ENCODE measurements around the gene REG4.

DNA sequence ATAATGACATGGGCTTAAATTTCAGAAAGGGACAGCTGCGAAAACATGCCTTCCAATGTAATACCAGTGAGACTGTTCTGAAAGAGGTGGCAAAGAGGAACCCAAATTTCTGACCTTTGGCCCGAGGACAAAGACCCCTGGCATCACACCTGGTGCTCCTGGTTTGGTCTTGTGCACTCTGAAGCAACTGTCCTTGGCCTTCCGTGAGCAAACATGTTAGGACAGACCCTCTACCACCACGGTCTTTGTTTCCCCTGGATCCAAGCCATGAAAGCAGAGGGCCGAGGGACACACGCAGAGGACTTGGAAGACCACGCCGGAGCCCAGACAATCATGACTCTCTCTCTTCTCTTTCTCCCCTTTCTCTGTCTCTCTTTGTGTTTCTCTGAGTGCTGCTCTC, 6.0 kb downstream of the REG4 start:
- TF ChIP-seq, protein P1, sequence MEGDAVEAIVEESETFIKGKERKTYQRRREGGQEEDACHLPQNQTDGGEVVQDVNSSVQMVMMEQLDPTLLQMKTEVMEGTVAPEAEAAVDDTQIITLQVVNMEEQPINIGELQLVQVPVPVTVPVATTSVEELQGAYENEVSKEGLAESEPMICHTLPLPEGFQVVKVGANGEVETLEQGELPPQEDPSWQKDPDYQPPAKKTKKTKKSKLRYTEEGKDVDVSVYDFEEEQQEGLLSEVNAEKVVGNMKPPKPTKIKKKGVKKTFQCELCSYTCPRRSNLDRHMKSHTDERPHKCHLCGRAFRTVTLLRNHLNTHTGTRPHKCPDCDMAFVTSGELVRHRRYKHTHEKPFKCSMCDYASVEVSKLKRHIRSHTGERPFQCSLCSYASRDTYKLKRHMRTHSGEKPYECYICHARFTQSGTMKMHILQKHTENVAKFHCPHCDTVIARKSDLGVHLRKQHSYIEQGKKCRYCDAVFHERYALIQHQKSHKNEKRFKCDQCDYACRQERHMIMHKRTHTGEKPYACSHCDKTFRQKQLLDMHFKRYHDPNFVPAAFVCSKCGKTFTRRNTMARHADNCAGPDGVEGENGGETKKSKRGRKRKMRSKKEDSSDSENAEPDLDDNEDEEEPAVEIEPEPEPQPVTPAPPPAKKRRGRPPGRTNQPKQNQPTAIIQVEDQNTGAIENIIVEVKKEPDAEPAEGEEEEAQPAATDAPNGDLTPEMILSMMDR (IDR thresholded peaks at IDR 0.05): no peak
- TF ChIP-seq EZH2 (IDR thresholded peaks at IDR 0.05; ENCODE audit: borderline replicate concordance, insufficient read depth, low read depth, low read length, poor library complexity, severe bottlenecking): no peak

Data from B cell (primary cell).